ENCODE measurements around the gene HDAC8. TPM values are rescaled to one million over a fixed set of nuclear protein-coding genes. Genes with fewer than 3 reads are reported as not detected.
"Not testable (repeated sequence)": the region's sequence is repeated elsewhere in the genome, so short reads cannot be mapped to it uniquely, and the experiment has no call there.

The HDAC8 gene
- total RNA-seq (2014; rRNA removed; shearing (Covaris generic)) = 29.0 and 33.3 TPM in 2 replicates

DNA sequence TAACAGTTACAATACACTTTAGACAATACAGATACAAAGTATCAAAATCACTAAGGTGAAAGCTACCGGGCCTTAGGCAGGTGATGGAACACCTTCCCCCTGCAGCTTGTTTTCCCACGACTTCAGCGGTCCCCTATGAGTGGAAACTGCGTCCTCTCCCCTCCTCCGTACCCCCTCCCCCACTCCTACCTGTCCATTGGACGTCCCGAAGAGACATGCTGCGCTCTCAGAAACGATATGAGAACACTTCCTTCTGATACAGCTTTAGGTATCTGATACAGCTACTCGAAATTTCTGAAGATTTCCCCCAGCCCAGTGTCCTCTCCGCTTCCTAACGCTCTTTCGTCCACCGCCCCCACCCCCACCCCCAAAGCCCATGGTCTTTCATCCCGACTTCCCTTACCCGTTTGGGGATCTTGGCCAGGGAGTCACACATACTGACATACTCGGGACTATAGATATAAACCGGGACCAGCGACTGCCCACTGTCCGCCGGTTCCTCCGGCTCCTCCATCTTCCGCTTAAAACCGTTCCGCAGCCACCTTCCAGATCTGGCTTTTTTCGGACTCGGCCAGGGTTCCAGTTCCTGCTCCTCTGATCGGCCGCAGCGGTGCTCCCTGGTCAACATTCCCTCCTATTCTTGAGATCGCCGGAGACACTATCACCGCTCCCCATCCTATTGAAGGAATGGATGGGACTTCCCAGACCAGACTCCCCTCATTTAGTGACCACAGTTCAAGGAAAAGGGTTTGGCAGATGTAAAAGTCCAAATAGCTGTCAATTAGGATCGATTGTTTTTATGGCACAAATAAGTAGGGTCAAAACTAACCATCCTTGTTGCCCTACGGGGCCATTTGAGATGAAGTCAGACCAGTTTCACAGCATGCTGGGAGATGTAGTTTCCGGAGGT, at the start of gene HDAC8:
Gene HDAC8, minus strand, starts transcription at position 596 of the 910 bp plus-strand sequence. Its CDS starts 82 bp downstream, at position 514.
- H3K4me3 ChIP-seq = peak within 1 kb of the TSS; percentile 61
- H3K27ac ChIP-seq = peak within 1 kb of the TSS; percentile 61
- no peaks in the 10 kb centered on the region for H3K9me3 ChIP-seq (replicated peaks)
- no peaks in the 10 kb centered on the region for H3K27me3 ChIP-seq (replicated peaks)
- DNase-seq (ENCODE audit: low read depth in 1 of 2, low spot score in 2 of 2) = peak; percentile 67 to 83
- H3K4me1 ChIP-seq (replicated peaks) = peaks cover 14% of the 10 kb centered on the region
- peaks cover 9% of the 10 kb centered on the region for H3K36me3 ChIP-seq

DNA sequence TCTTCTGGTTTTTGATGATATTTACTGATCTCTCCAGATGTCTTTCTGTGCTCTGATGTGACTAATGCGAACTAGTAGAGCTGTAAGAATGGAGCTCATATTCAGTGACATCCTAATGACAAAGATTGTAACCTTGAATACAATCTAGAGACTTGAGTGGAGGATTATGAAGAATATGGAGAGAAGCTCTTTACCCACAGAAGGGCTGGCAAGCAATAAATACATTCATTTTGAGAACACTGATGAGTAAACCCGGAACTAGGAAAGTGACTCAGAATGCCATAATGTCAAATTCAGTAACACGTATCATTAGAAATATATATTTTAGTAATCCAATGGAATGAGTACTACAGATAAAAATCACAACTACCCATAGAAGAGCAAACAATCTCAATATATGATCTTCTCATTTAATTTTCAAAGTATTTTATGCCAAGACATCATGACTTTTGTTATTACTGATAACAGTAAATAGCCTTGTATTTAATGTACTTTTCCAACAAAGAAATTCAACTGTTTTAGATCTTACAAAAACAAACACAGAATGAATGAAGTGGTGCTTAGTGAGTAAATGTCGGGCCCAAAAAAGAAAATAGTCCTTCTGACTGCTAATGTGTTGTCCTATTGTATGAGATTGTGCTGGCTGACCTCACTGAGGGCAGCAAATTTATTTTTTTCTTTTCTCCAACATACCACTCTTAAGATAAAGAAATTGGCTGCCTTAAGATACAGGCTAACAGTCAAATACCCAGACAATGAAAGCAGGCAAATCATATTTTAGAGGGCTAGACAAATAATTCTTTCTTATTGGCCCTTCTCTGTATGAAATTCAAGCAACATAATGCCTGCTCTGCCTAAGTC, 49.2 kb upstream of the HDAC8 start:
- Histone ChIP-seq H3K4me3 (no peak overlapping the region), H3K27me3 (replicated peaks) (no peaks in the 10 kb centered on the region), H3K27ac (peak overlapping the region; percentile 25; the same call in 1 of the 2 replicates), H3K36me3 (no peaks in the 10 kb centered on the region), H3K4me1 (replicated peaks) (peaks cover 27% of the 10 kb centered on the region), H3K9me3 (replicated peaks) (no peaks in the 10 kb centered on the region)
- DNase-seq (ENCODE audit: low read depth in 1 of 2, low spot score in 2 of 2) = peak in 1 of 2 experiments; percentile 19

DNA sequence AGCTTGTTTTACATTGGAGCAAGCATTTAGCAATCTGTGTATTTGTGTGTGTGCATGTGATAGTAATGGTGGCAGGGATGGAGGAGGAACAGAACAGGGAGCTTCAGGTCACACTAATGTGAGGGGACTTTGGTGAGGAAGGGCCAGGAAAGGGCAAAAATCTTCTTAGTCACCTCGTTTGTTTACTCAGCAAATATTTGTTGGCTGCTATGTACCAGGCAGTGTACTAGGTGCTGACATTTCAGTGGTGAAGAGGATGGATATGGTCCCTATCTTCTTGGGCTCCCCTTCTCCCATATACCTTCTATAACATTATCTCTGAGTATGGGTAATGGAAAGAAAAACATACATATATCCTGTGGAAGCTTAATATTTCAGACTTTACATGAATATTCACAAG, 48.5 kb upstream of the HDAC8 start:
- H3K27ac ChIP-seq = peak overlapping the region; percentile 14; the same call in 1 of the 2 replicates
- H3K27me3 ChIP-seq (replicated peaks) = no peaks in the 10 kb centered on the region
- H3K4me3 ChIP-seq = no peak overlapping the region
- no peaks in the 10 kb centered on the region for H3K36me3 ChIP-seq
- DNase-seq (ENCODE audit: low read depth in 1 of 2, low spot score in 2 of 2) = peak in 1 of 2 experiments; percentile 1
- H3K9me3 ChIP-seq (replicated peaks) = no peaks in the 10 kb centered on the region
- H3K4me1 ChIP-seq (replicated peaks) = peaks cover 27% of the 10 kb centered on the region

DNA sequence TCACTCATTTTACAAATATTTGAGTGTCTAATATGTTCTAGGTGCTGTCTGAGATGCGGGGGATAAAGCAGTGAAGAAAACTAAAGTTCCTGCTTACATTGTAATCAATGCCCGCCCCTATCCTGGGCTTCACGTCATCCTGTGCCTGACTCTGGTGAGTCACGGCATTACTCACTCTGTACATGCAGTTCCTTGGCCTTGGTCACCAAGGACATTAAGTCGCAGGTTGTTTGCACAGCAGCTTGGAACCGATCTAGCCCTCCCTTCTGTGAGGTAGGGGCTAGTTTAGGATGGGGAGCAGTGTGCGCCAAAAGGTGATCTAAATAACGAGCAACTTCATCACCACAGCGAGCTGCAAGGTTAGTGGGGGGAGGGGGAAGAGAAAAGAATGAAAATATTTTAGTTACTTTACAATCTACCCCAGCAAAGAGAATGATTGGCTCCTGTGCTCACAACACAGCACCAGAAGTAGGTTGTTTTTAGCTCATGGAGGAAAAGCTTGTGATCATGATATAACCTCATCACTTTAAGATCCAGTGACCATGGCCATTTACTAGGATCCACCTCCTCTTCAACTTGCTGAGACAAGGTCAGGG, 48.0 kb upstream of the HDAC8 start:
- no peaks in the 10 kb centered on the region for H3K36me3 ChIP-seq
- peak; percentile 49 to 67 for DNase-seq (ENCODE audit: low read depth in 1 of 2, low spot score in 2 of 2)
- peaks cover 27% of the 10 kb centered on the region for H3K4me1 ChIP-seq (replicated peaks)
- no peak overlapping the region for H3K4me3 ChIP-seq
- no peaks in the 10 kb centered on the region for H3K27me3 ChIP-seq (replicated peaks)
- no peaks in the 10 kb centered on the region for H3K9me3 ChIP-seq (replicated peaks)
- H3K27ac ChIP-seq = 0 out of 2 replicates have a peak overlapping the region, but pooled peaks have one; percentile 14

DNA sequence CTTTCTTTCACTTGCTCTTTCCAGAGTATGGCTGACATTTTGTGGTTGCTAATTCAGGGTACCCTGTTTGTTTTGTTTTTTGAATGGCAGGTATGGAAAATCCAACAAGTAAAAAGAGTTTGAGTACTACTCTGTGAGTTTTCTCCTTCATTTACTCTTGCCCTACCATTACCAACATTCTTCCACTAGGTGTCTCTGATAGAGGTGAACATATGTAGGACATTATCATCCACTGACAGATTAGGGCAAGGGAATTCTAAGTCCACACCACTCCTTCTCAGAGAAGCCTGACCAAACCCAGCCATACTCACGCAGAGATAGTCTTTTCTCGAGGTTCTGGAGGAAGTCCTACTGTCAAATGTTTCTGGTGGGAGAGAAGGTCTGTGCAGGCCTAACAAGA, 36.7 kb upstream of the HDAC8 start:
- Histone ChIP-seq H3K4me3 (no peak overlapping the region), H3K4me1 (replicated peaks) (no peaks in the 10 kb centered on the region), H3K36me3 (no peaks in the 10 kb centered on the region), H3K27ac (no peak overlapping the region), H3K9me3 (replicated peaks) (no peaks in the 10 kb centered on the region), H3K27me3 (replicated peaks) (no peaks in the 10 kb centered on the region)
- no peak for DNase-seq (ENCODE audit: low read depth in 1 of 2, low spot score in 2 of 2)

DNA sequence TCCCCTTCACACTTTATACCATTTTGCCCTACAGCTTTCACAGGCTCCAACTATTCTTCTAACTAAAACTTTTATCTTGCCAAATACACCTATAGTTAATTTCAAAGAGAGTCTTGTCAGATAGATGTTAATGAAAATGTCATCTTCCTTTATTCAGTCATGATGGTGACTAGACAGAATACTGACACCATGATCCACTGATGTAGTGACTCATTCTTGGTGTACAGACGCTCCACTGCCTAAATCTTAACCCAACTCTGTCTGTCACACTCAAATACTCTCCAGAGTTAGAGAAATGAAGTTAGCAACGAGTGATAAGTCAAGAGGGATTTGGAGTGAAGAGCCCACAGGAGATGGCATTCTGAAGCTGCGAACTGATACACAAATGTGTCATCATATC, 32.1 kb upstream of the HDAC8 start:
- Histone ChIP-seq H3K4me1 (replicated peaks) (no peaks in the 10 kb centered on the region), H3K9me3 (replicated peaks) (no peaks in the 10 kb centered on the region), H3K36me3 (no peaks in the 10 kb centered on the region), H3K27me3 (replicated peaks) (no peaks in the 10 kb centered on the region), H3K4me3 (no peak overlapping the region), H3K27ac (no peak overlapping the region)
- DNase-seq (ENCODE audit: low read depth in 1 of 2, low spot score in 2 of 2) = no peak

DNA sequence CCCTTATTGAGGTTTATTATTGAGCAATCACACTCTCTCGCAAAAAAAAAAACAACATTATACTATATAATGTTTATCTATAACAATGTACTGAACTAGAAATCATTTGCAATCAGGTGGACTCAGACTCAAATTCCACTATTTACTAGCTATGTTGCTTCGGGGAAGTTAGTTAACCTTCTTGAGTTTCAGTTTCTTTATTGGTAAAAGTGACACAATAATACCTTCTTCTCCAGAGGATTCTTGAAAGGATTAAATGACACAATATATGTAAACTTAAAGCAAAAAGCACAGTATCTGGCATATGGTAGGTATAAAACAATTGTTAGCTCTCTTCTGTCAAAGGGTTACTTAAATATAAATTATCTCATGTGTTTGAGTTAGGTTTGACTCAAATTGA, 31.5 kb upstream of the HDAC8 start:
- Histone ChIP-seq H3K4me1 (replicated peaks) (no peaks in the 10 kb centered on the region), H3K27ac (no peak overlapping the region), H3K27me3 (replicated peaks) (no peaks in the 10 kb centered on the region), H3K9me3 (replicated peaks) (no peaks in the 10 kb centered on the region), H3K4me3 (no peak overlapping the region), H3K36me3 (no peaks in the 10 kb centered on the region)
- no peak for DNase-seq (ENCODE audit: low read depth in 1 of 2, low spot score in 2 of 2)

DNA sequence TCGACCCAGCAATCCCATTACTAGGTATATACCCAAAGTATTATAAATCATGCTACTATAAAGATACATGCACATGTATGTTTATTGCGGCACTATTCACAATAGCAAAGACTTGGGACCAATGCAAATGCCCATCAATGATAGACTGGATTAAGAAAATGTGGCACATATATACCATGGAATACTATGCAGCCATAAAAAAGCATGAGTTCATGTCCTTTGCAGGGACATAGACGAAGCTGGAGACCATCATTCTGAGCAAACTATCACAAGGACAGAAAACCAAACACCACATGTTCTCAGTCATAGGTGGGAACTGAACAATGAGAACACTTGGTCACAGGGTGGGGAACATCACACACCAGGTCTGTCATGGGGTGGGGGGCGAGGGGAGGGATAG, 18.4 kb upstream of the HDAC8 start:
- DNase-seq (ENCODE audit: low read depth in 1 of 2, low spot score in 2 of 2); H3K27ac ChIP-seq; H3K36me3 ChIP-seq; H3K9me3 ChIP-seq (replicated peaks); H3K27me3 ChIP-seq (replicated peaks); H3K4me3 ChIP-seq; H3K4me1 ChIP-seq (replicated peaks): not testable (repeated sequence)

DNA sequence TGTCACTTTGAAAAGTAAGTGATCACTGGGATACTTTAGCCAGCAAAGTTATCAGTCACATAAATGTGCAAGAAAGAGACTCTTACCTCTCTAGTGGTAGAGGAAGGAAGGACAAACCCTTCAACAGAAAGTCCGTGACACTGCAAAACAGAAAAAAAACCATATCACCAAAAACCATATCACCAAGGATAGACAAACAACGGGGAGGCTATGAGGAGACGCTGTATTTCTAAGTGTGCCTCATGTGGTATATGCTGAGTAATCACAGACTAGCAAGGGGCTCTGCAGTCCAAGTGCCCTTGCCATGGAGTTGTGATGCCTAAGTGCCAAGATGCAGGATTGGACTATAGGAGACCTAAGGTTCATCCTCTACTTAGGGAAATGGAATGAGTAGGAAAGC, 11.5 kb upstream of the HDAC8 start:
- Histone ChIP-seq H3K4me1 (replicated peaks) (no peaks in the 10 kb centered on the region), H3K36me3 (no peaks in the 10 kb centered on the region), H3K9me3 (replicated peaks) (no peaks in the 10 kb centered on the region), H3K27me3 (replicated peaks) (no peaks in the 10 kb centered on the region), H3K27ac (no peak overlapping the region), H3K4me3 (no peak overlapping the region)
- no peak for DNase-seq (ENCODE audit: low read depth in 1 of 2, low spot score in 2 of 2)

DNA sequence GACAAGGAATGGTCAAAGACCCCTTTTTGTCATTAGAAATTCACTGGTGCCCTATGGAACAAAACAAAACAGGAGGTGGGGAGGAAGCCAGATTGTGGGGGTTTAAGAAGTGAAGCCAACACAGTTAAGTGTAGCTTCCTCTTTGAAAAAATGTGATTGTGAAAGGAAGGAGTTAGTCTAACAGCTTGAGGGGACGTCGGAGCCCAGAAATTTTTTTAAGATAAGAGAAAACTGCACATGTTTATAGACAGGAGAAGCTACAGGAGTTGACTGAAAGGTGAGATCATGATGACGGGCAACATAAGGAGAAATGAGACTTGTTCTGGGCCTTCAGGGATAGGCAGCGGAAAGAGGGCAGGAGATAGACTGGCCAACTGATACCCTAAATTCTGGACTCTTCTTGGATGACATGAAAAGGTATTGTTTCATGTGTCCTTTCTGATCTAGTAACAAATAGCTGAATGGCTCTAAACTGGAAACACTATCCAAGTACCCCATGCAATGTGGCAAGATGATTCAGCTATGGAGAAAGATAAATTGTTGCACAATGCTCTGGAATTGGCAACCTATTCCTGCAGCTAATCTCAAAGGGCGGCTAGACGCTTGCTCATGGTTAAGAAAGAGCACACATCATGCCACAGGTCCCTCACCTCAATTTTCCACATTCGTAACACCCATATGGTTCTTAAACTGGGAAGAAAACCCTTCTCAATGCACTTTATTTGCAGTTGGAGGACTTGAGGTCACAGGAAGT, 3.7 kb upstream of the HDAC8 start:
- DNase-seq (ENCODE audit: low read depth in 1 of 2, low spot score in 2 of 2) = no peak
- no peak overlapping the region for H3K27ac ChIP-seq
- H3K9me3 ChIP-seq (replicated peaks) = no peaks in the 10 kb centered on the region
- no peaks in the 10 kb centered on the region for H3K27me3 ChIP-seq (replicated peaks)
- H3K4me1 ChIP-seq (replicated peaks) = no peaks in the 10 kb centered on the region
- no peak overlapping the region for H3K4me3 ChIP-seq
- H3K36me3 ChIP-seq = no peaks in the 10 kb centered on the region

DNA sequence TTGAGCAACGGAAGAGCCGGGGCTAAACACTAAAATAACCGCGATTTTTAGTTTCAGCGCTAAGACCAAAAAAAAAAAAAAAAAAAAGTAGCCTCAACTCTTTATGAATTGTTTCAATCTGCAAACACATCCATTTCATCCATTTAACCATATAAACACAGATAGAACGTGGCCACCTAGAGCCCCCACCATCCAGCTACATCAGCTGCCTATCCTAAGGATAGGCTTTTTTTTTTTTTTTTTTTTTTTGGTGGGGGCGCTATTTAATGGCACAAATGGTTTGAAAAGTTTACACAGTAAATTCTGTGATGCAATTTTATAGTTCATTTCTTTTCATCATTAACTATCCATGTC, 492 bp upstream of the HDAC8 start:
- H3K27me3 ChIP-seq (replicated peaks) = no peaks in the 10 kb centered on the region
- H3K27ac ChIP-seq = no peak overlapping the region
- peaks cover 14% of the 10 kb centered on the region for H3K4me1 ChIP-seq (replicated peaks)
- H3K36me3 ChIP-seq = peaks cover 3% of the 10 kb centered on the region
- no peaks in the 10 kb centered on the region for H3K9me3 ChIP-seq (replicated peaks)
- no peak for DNase-seq (ENCODE audit: low read depth in 1 of 2, low spot score in 2 of 2)
- H3K4me3 ChIP-seq = peak overlapping the region; percentile 61

DNA sequence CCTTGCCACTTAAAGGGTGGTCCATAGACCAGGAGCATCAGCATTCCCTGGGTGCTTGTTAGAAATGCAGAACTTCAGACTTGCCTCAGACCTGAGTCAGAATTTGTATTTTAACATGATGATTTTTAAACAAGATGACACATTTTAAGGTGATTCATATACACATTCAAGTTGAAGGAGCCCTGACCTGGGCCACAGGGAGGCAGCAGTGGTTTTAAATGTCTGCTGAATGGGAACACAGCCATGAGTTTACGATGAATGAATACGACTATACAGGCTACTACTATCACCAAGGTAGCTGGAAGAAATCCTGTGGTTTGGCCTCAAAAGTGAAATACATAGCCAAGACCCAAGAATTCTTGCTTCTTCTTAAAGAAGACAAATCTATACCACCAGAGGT, 2.9 kb downstream of the HDAC8 start:
- H3K36me3 ChIP-seq = peaks cover 11% of the 10 kb centered on the region
- H3K27me3 ChIP-seq (replicated peaks) = no peaks in the 10 kb centered on the region
- no peak overlapping the region for H3K27ac ChIP-seq
- H3K4me3 ChIP-seq = no peak overlapping the region
- H3K4me1 ChIP-seq (replicated peaks) = peaks cover 14% of the 10 kb centered on the region
- DNase-seq (ENCODE audit: low read depth in 1 of 2, low spot score in 2 of 2) = peak; percentile 9 to 41
- H3K9me3 ChIP-seq (replicated peaks) = no peaks in the 10 kb centered on the region

DNA sequence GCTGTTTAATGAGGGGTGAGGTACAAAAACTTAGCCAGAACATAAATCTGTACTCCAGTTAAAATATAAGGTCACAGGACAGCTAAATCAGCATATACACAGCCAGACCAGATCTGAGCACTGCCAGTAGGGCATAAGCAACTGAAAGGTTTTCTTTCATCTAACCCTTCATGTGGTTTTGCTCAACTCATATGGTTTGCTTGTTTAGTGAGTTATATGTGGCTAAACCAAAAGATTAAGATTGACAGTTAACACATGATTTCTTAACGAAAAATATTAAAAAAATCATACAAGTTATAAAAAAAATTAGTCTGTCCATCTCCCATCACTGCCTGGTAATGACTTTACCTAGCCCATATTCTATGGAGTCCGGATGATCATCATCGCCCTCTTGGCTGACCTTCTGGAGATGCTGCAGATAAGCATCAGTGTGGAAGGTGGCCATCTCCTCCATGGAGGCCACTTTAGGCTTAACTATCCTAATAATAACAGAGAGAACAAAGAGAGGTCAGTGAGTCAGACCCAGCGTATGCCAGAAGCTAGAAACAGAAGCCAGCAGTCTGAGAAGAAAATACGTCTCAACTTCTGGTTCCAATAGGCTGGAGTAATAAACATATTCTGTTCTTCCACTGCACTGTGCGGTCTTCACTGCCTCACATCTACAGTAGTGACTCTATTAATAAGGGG, 4.1 kb downstream of the HDAC8 start:
- peak; percentile 32 to 39 for DNase-seq (ENCODE audit: low read depth in 1 of 2, low spot score in 2 of 2)
- Histone ChIP-seq H3K36me3 (peaks cover 11% of the 10 kb centered on the region), H3K4me3 (no peak overlapping the region), H3K27me3 (replicated peaks) (no peaks in the 10 kb centered on the region), H3K9me3 (replicated peaks) (no peaks in the 10 kb centered on the region), H3K4me1 (replicated peaks) (peaks cover 14% of the 10 kb centered on the region), H3K27ac (no peak overlapping the region)
